Right kidney (tissue), 1 donor: ENCODE data around the gene STPG4.
"Not testable (repeated sequence)": the region's sequence is repeated elsewhere in the genome, so short reads cannot be mapped to it uniquely, and the experiment has no call there.

Experiments used
- DNase-seq: peaks from one replicate; pipeline ENCODE4 v3.0.0-alpha.2; 2016

The STPG4 gene

DNA sequence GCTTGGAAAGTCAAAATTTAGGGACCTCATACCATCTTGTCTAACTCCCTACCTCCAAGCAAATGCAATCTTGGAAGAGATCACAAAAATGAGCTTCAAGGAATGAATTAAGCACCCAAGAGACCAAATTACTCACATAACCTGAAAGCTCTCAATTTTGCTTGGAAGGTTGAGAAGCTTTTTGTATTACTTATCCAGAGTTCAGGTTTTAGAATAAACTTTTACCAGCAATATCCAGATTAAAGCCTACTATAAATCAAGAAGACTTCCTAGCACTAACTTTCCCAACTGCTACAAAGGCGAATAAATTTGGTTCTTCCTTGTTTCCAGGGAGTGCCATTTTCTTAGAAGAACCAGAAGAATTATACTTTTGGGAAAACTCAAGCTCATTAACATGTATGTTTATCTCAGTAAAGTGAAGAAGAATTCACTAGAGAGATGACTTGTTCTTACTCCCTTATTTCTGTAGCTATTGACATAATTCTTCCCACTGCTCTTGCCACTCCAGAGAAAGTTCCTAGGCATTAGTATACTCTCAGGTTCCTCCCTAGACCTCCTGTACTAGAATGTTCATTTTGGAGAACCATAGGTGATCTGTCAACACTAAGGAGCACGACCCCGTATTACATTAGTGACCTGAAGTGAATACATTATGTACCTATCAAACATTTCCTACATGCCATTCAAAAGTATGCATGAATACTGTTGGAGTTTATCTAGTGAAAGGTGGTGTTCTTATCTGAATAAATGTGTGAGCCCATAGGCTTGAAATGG, 18.0 kb upstream of the STPG4 start:
- no peak for DNase-seq

DNA sequence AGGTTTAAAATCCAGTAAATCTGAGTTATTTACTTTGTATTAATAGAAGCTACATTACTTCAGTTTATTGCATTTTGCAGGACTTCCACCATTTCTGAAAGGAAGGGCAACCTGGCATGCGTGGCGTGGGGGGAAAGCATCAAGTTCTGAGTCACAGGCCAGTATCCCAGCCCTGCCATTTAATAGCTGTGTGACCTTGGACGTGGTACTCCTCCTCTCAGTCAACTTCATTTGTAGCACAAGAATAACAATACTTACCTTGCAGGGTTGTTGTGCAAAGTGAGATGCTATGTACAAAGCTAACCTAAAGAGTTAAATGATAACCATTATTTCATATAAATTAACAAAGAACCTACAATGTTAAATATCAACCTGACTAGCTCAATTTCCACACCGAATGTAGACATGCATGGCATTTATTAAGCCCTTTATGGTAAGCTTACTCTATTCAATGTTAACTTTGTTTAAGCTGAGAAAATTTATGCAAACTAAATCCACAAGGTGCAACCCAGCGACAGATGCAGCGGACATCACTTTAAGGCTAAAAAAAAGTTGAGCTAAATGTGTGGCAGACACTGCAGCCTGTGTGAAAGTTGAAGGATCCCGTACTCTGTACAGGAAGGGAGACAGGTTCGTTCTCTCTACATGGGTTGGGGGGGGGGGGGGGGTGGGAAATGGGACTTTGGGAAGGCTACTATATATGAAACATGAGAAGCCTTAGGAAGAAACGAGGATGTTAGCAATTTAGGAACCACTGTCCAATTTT, 17.2 kb upstream of the STPG4 start:
- DNase-seq, result no peak

DNA sequence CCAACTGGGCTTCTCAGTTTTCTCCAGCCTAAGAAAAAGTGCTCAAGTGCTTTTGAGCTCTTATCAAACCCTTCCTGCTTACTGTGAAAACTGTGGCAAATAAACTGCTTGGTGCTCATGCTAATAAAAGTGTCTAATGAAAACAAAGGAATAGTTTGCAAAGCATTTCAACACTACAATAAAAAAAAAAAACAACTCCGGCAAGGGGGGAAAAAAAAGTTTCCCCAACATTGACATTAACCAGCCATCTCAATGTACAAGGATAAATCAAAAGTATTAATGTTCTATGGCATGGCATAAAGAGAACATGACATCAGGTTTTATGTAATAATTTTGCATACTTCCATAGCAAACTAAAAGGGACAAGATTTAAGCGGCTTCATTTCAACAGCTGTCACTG, 14.7 kb upstream of the STPG4 start:
- DNase-seq, result no peak

DNA sequence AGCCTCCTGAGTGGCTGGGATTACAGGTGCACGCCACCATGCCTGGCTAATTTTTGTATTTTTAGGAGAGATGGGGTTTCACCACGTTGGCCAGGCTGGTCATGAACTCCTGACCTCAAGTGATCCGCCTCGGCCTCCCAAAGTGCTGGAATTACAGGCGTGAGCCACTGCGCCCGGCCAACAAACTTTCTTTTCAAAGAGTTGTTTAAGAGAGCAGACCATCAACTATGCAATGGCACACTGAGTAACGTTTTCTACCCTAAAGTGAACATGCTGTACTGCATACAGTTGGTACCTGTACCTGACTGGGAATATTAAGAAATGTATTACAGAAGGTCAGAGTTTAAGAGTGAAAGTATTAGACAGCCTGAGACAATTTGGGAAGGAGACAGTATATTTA, 13.8 kb upstream of the STPG4 start:
- DNase-seq, result not testable (repeated sequence)

DNA sequence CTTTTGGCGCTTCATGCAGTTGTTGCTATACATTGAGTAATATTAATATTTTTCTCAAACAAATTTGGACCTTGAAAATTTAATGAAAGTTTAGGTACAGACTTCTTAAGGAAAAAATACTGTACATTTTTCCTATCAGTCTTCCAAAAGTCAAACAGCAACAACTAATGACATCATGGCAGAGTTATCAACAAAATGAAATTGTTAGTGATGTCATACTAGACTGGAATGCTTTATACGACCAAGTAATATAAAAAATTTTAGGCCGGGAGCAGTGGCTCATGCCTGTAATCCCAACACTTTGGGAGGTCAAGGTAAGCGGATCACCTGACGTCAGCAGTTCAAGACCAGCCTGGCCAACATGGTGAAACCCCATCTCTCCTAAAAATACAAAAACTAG, 12.0 kb upstream of the STPG4 start:
- DNase-seq, result no peak

DNA sequence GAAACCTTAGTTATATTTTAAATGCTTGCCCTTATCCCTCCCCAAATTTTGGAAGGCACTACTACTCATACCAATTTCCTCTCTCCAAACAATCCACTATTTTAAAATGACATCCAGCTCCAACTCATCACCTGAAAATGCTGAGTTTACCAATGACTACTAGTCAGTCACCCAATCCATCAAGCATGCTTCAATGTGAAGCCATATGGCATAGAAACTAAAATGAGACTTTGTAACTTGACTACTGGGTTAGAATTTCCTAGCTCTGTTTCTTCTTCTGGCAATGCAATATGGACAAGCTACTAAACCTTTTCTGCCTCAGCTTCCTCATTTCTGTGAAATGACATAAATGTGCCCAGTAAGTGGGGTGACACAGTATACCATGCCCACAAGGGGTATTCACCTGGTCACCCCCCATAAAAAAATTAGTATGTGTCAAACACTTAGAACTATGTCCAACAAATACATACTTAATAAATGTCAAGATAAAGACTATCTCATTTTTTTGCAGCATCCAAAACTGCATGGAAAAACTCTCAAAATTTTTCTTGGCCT, 10.0 kb upstream of the STPG4 start:
- no peak for DNase-seq

DNA sequence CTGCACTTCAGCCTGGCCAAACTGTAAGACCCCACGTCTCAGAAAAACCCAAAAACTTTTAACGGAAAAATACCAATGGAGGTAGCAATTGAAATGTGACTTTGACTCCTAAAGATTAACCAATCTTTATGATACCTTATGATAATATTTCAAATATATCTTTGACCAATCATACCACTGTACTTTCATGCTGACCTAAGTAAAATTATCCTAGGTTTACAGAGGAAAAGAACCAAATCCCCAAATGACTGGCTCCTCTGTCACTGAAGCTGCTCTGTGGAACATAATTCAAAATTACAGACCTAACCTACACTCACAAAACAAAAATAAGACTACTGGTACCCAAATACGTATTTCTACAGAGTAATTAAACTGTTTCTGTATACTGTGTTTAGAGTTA, 7.7 kb upstream of the STPG4 start:
- no peak for DNase-seq

DNA sequence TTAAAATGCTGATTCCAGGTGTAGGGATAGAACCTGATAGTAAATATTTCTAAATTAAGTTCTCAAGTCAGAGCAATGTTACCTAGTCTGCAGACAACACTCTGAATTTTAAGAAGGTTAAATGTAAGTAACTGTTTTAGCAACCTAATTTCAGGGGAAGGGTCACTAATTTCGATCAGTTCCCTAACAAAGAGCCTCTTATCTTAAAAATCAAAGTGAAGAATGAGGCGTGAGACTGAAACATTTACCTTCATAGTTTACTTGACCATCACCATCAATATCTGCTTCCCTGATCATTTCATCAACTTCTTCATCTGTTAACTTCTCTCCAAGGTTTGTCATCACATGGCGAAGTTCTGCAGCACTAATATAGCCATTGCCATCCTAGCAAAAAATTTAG, 6.4 kb upstream of the STPG4 start:
- DNase-seq, result no peak

DNA sequence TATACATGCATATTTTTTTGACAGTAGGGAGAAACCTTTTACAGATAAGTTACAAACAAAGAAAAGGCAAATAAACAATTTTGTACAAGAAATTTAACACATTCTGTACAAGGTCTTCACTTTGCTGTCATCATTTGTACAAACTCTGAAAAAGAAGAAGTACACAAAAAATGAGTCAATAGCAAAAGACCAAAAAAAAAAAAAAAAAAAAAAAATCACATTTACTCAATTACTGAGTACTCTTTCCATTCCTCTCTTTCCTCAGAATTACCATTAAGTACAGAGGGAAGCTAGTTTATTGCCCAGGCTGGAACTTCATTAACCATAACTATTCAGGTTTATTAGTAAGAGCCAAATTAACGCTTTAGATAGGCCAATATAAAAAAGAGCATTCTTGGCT, 5.6 kb upstream of the STPG4 start:
- no peak for DNase-seq

DNA sequence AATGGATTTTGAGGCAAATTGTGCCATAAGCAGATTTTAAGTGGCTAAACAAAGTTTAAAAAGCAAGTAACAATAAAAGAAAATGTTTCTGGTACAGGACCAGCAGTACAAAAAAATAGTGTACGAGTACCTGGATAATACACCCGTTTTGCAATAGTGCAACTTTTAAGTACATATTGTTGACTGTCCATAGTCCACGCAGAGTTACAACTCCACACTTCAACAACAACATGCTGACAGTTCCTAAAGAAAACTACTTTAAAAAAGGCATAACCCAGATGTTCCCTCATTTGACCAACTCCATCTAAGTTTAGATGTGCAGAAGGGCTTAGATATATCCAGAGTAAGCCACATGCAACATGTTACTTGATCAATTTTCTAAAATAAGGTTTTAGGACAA, 5.1 kb upstream of the STPG4 start:
- DNase-seq, result no peak

DNA sequence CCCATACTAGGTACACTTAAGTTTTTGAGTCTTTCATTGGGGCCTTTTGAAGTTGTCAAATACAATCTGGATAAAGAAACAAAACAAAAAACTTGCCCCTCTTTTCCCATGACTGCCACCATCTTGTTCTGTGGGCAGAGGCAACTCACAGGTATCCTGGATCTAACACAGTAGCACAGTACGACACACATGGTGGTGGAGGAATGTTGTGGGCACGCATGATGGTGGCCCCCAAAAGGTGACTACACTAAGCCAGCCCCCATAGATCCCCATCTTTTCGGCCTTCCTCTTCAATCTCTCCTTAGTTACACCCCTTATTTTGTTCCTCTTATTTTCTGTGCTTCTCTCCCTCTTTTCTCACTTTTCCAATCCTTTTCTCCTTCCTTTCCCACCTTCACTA, 4.5 kb upstream of the STPG4 start:
- DNase-seq, result no peak

DNA sequence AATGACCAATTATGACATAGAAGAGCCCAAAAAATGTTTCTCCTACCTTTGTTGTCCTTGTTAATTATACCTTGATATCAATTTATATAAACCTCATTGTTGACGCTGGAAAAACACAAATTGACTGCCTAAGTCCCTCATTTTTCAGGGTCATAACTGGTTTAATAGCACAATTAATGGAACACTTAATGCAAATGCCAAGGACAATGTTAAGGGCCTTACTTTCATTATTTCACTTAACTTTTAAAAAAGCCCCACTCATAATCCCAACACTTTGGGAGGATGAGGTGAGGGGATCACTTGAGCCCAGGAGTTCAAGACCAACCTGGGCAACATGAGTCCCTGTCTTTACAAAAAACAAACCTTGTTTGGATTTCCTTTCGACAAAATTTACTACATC, 3.5 kb upstream of the STPG4 start:
- no peak for DNase-seq

DNA sequence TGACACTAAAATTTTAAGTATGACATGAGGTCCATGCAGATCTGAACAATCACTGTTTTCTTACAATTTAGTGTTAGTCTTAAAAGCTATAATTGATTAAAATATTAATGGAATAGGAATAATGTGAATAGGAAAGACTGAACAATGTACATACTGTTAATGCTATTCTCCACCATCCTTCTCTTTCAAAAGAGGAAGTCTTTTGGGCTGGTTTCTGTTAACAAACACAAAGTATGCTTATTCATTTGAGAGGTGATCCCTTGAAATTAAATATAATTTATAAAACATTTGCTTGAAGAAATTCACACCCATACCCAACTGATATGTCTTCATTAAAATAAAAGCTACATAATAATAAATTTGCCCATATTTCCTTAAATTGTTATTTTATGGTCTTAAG, 2.3 kb downstream of the STPG4 start:
- no peak for DNase-seq

DNA sequence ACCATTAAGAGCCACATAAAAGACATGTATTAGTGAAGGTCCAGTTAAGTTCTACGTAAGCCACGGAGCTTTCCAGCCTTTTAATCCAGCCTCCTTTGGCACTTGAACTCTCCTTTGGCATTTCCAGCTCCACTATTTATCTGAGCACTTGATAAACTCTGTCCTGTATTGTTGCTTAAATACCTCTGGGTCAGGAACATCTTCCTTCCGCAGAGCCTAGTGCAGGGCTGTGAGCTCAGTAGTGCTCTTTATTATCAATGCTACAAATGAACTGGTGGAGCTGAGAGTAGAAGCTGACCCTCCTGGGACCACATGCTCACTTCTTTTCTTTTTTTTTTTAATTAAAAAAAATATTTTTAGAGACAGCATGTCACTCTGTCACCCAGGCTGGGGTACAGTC, 4.9 kb downstream of the STPG4 start:
- DNase-seq, result no peak

DNA sequence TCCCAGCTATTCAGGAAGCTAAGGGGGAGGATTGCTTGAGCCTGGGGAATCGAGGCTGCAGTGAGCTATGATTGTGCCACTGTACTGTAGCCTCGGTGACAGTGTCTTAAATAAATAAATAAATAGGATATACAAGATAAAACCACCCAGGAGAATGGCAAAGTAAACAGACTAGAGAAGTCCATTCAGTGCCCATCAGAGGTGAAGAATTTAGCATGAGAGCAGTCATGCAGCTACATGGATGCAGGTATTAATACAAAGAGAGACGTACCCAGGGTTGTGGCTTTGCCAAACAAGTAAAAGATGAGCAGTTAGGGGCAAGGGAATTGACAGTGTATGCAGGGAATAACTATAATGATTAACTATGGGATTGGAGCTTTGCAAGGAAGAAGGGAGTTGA, 8.1 kb downstream of the STPG4 start:
- no peak for DNase-seq

DNA sequence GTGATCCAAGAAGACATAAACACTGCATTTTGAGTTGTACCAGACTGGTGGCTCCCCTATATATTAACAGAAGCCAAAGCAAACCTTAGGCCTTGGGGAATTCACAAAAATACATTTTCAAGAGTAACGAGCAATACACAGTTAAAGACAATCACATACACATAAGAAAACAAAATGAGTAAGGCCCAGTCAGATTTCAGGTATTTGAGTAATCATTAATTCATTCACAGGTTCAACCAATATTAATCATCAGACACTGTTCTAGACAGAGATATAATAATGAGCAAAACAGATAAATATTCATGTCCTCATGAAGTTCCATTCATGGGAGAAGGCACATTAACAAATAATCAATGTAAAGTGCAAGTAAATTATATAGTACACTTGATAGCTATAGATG, 9.6 kb downstream of the STPG4 start:
- no peak for DNase-seq

DNA sequence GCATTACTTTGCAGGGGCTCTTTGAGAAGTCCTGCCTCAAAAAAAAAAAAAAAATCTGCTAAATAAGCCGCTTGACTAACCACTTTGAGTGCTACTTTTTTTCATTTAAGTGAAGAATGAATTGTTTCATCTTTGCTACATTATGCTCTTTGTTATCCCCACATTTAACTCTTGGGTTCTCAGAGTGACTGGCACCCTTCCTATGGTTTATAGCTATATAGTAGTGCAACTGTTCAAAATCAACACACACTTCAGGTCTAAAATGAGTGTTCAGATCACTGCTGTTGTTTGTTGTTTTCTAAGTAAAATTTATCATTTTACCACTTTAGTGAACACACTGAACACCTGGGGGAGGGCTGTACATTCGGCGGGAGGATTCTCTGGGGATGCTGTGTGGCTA, 13.6 kb downstream of the STPG4 start:
- DNase-seq, result no peak

DNA sequence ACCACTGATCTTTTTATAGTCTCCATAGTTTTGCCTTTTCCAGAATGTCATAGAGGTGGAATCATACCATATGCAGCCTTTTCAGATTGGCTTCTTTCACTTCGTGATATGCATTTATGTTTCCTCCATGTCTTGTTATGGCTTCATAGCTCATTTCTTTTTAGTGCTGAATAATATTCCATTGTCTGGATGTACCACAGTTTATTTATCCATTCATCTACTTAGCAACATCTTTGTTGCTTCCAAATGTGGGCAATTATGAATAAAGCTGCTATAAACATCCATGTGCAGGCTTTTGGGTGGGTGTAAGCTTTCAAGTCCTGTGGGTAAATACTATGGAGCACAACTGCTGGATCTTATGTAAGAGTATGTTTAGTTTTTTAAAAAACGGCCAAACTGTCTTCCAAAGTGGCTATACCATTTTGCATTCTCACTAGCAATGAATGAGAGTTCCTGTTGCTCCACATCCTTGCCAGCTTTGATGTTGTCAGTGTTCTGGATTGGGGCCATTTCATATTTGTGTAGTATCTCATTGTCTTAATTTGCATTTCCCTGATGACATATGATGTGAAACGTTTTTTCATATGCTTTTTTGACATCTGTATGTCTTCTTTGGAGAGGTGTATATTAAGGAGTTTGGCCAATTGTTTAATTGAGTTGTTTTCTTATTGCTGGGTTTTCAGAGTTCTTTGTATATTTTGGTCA, 20.6 kb downstream of the STPG4 start:
- no peak for DNase-seq

DNA sequence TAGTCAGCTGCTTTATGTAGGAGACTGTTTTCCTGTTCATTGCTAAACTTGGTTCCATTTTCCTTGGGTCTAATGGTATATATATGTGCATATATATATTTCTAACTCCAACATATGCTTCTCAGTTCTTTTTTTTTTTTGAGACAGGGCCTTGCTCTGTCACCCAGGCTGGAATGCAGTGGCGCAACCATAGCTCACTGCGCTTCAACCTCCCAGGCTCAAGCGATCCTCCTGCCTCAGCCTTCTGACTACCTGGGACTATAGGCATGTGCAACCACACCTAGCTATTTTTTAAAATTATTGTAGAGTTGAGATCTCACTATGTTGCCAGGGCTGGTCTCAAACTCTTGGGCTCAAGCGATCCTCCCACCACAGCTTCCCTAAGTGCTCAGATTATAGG, 22.1 kb downstream of the STPG4 start:
- no peak for DNase-seq

DNA sequence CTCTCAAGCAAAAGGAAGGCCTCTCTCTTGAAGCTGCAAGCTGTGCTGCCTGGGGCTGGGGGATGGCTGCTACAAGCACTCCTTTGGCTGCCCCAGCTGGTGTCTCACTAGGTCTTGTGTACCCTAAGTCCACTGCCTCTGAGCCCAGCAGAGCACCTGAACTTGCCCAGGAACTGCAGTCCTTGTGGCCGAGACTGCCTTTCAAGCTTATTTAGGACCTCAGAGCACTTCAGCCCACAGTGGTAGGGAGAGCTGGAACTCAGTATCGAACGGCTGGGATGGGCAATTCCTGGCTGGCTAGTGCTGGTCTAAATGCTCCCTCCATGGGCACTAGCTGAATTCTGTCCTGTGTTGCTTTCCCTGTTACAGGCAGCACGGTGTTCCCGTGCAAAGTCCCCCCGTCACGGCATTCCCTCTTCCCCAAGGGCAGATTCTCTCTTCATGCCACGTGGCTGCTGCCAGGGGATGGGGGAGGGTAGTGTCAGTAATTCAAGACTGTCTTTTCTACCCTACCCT, 25.9 kb downstream of the STPG4 start:
- DNase-seq, result peak; percentile 28

DNA sequence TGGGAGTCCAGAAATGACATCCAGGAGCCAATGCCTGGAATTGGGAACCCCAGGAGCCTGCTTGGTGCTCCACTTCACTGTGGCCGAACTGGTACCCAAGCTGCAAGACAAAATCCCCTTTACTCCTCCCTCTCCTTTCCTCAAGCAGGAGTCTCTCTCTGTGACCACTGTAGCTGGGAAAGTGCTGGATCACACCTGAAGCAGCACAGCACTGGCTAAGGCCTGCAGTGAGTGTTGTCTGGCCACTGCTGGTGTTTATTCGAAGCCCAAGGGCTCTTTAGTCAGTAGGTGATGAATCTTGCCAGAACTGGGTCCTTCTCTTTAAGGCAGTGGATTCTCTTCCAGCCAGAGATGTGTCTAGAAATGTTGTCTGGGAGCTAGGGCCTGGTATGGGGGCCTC, 26.4 kb downstream of the STPG4 start:
- DNase-seq, result no peak

DNA sequence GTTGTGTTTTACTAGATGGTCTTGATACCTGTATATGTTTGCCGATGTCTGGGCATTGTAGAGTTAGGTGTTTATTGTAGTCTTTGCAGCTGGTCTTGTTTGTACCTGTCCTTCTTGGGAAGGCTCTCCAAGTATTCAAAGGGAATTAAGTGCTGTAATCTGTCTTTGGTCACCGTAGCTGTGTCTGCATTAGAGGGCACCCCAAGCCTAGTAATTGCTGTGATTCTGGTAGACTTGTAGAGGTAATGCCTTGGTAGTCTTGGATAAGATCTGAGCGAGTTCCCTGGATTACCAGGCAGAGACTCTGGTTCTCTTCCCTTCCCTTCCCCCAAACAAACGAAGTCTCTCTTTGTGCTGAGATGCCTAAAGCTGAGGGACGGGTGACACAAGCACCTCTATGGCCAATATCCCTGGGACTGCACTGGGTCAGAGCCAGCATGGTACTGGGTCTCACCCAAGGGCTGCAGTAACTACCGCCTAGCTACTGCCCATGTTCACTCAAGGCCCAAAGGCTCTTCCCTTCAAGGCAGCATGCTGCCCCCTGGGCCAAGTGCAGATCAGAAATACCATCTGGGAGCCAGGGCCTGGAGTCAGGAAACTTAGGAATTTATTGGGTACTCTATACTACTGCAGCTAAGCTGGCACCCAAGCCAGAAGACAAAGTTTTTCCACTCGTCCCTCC, 27.1 kb downstream of the STPG4 start:
- no peak for DNase-seq
